ENCODE results near the gene UBE2K.
"Not testable (repeated sequence)": the region's sequence is repeated elsewhere in the genome, so short reads cannot be mapped to it uniquely, and the experiment has no call there.

The UBE2K gene

DNA sequence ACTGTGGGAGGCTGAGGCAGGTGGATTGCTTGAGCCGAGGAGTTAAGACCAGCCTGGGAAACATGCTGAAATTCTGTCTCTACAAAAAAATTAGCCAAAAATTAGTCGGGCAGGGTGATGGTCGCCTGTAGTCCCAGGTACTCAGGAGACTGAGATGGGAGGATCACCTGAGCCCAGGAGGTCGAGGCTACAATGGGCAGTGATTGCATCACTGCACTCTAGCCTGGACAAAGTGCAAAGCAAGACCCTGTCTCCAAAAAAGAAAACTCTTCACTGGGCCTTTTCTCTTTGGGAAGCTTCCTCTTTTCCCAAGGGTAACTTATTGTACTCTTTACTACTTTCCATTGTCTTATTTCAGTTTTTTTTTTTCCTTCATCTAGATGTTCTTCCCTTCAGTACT, 88.9 kb downstream of the UBE2K start:
- Histone ChIP-seq H3K79me2 (ENCODE audit: insufficient read depth, low read length) (no peaks in the 10 kb centered on the region), H3K9me2 (replicated peaks; ENCODE audit: insufficient read depth, low read length) (no peaks in the 10 kb centered on the region), H2AFZ (ENCODE audit: low read depth, low read length, severe bottlenecking) (no peak overlapping the region), H4K20me1 (ENCODE audit: low read depth, low read length) (no peaks in the 10 kb centered on the region), H3K27ac (ENCODE audit: low read depth, low read length) (no peak overlapping the region), H3K9me3 (ENCODE audit: insufficient read depth, low read length) (no peaks in the 10 kb centered on the region), H3K9ac (ENCODE audit: low read length) (no peak overlapping the region), H3K4me2 (ENCODE audit: low read depth, low read length, poor library complexity, severe bottlenecking) (no peak overlapping the region), H3K36me3 (ENCODE audit: low read length) (no peaks in the 10 kb centered on the region), H3K27me3 (ENCODE audit: low read length) (no peaks in the 10 kb centered on the region), H3F3A (ENCODE audit: insufficient read depth) (peaks cover 6% of the 10 kb centered on the region; the same call in 1 of the 2 replicates), H3K4me3 (ENCODE audit: insufficient read depth, low read length, poor library complexity, severe bottlenecking) (no peak overlapping the region)
- no peak for TF ChIP-seq EZH2phosphoT487 (conservative IDR thresholded peaks at IDR 0.05; ENCODE audit: low read length)
- TF ChIP-seq, protein P1, sequence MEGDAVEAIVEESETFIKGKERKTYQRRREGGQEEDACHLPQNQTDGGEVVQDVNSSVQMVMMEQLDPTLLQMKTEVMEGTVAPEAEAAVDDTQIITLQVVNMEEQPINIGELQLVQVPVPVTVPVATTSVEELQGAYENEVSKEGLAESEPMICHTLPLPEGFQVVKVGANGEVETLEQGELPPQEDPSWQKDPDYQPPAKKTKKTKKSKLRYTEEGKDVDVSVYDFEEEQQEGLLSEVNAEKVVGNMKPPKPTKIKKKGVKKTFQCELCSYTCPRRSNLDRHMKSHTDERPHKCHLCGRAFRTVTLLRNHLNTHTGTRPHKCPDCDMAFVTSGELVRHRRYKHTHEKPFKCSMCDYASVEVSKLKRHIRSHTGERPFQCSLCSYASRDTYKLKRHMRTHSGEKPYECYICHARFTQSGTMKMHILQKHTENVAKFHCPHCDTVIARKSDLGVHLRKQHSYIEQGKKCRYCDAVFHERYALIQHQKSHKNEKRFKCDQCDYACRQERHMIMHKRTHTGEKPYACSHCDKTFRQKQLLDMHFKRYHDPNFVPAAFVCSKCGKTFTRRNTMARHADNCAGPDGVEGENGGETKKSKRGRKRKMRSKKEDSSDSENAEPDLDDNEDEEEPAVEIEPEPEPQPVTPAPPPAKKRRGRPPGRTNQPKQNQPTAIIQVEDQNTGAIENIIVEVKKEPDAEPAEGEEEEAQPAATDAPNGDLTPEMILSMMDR (IDR thresholded peaks at IDR 0.05; ENCODE audit: insufficient read depth, low read length, poor library complexity, severe bottlenecking), result no peak

GRCh38 chr4:39792128-39792527, 94.2 kb downstream of the UBE2K start:
- no peak overlapping the region for H3K4me2 ChIP-seq (ENCODE audit: low read depth, low read length, poor library complexity, severe bottlenecking)
- H3F3A ChIP-seq (ENCODE audit: insufficient read depth), result no peaks in the 10 kb centered on the region
- H3K9ac ChIP-seq (ENCODE audit: low read length), result no peak overlapping the region
- H3K79me2 ChIP-seq (ENCODE audit: insufficient read depth, low read length), result no peaks in the 10 kb centered on the region
- no peaks in the 10 kb centered on the region for H4K20me1 ChIP-seq (ENCODE audit: low read depth, low read length)
- H3K9me2 ChIP-seq (replicated peaks; ENCODE audit: insufficient read depth, low read length), result no peaks in the 10 kb centered on the region
- no peak overlapping the region for H3K4me3 ChIP-seq (ENCODE audit: insufficient read depth, low read length, poor library complexity, severe bottlenecking)
- no peaks in the 10 kb centered on the region for H3K27me3 ChIP-seq (ENCODE audit: low read length)
- H3K27ac ChIP-seq (ENCODE audit: low read depth, low read length), result no peak overlapping the region
- H3K9me3 ChIP-seq (ENCODE audit: insufficient read depth, low read length), result no peaks in the 10 kb centered on the region
- no peak for TF ChIP-seq EZH2phosphoT487 (conservative IDR thresholded peaks at IDR 0.05; ENCODE audit: low read length)
- TF ChIP-seq, protein P1 (IDR thresholded peaks at IDR 0.05; ENCODE audit: insufficient read depth, low read length, poor library complexity, severe bottlenecking), result no peak
- H2AFZ ChIP-seq (ENCODE audit: low read depth, low read length, severe bottlenecking), result no peak overlapping the region
- no peaks in the 10 kb centered on the region for H3K36me3 ChIP-seq (ENCODE audit: low read length)

- H2AFZ ChIP-seq (ENCODE audit: low read depth, low read length, severe bottlenecking), result no peak overlapping the region
- H3K4me3 ChIP-seq (ENCODE audit: insufficient read depth, low read length, poor library complexity, severe bottlenecking), result no peak overlapping the region
- H3K79me2 ChIP-seq (ENCODE audit: insufficient read depth, low read length), result no peaks in the 10 kb centered on the region
- no peak overlapping the region for H3K27ac ChIP-seq (ENCODE audit: low read depth, low read length)
- no peaks in the 10 kb centered on the region for H3K9me2 ChIP-seq (replicated peaks; ENCODE audit: insufficient read depth, low read length)
- H3K4me2 ChIP-seq (ENCODE audit: low read depth, low read length, poor library complexity, severe bottlenecking), result no peak overlapping the region
- H3K9ac ChIP-seq (ENCODE audit: low read length), result no peak overlapping the region
- H3K36me3 ChIP-seq (ENCODE audit: low read length), result no peaks in the 10 kb centered on the region
- no peaks in the 10 kb centered on the region for H3K9me3 ChIP-seq (ENCODE audit: insufficient read depth, low read length)
- H3F3A ChIP-seq (ENCODE audit: insufficient read depth), result no peaks in the 10 kb centered on the region
- TF ChIP-seq, protein P1 (IDR thresholded peaks at IDR 0.05; ENCODE audit: insufficient read depth, low read length, poor library complexity, severe bottlenecking), result no peak
- TF ChIP-seq EZH2phosphoT487 (conservative IDR thresholded peaks at IDR 0.05; ENCODE audit: low read length), result no peak
- H4K20me1 ChIP-seq (ENCODE audit: low read depth, low read length), result no peaks in the 10 kb centered on the region
- no peaks in the 10 kb centered on the region for H3K27me3 ChIP-seq (ENCODE audit: low read length)
These were observed 94.6 kb downstream of the UBE2K start for GRCh38 chr4:39792529-39792928.

- not testable (repeated sequence) for H3K27ac ChIP-seq (ENCODE audit: low read depth, low read length); H3K36me3 ChIP-seq (ENCODE audit: low read length); H3K9ac ChIP-seq (ENCODE audit: low read length); H3K4me2 ChIP-seq (ENCODE audit: low read depth, low read length, poor library complexity, severe bottlenecking); H2AFZ ChIP-seq (ENCODE audit: low read depth, low read length, severe bottlenecking); H3K79me2 ChIP-seq (ENCODE audit: insufficient read depth, low read length); H3K9me2 ChIP-seq (replicated peaks; ENCODE audit: insufficient read depth, low read length); H3K27me3 ChIP-seq (ENCODE audit: low read length); H3K9me3 ChIP-seq (ENCODE audit: insufficient read depth, low read length); H4K20me1 ChIP-seq (ENCODE audit: low read depth, low read length); H3K4me3 ChIP-seq (ENCODE audit: insufficient read depth, low read length, poor library complexity, severe bottlenecking); H3F3A ChIP-seq (ENCODE audit: insufficient read depth)
These were observed 95.0 kb downstream of the UBE2K start for GRCh38 chr4:39792976-39793375.

Measured in SU-DHL-6 (cell line).